SK-N-SH (cell line): Measurements from ENCODE around the gene LMO7. TPM values are rescaled to one million over a fixed set of nuclear protein-coding genes. Genes with fewer than 3 reads are reported as not detected.

Experiments used
- CTCF ChIA-PET: fragments of 300-600, 350-600 bp; formaldehyde crosslinking; extraction: SDS; loops from one replicate; lab custom pipeline; 2021; lab: Yijun Ruan, JAX
- POLR2A ChIA-PET: fragments of 350-600 bp; sonication (Branson Sonifier 250); formaldehyde crosslinking; extraction: SDS; loops from one replicate; lab custom pipeline; 2020; ENCODE audit warnings: antibody characterized with exemption, inconsistent platforms; lab: Yijun Ruan, JAX
- DNase-seq: peaks from one replicate; pipeline ENCODE4 v3.0.0; 2012
- H2AFZ ChIP-seq: fragments of 200-600 bp; sonication (generic); 2 replicates; pipeline ENCODE4 v1.8.1; 2016; ENCODE audit warnings: antibody characterized with exemption, mild to moderate bottlenecking, low read depth
- H3F3A ChIP-seq: fragments of 200-600 bp; sonication (generic); replicated peaks from 2 replicates; pipeline ENCODE3; 2016; ENCODE audit warnings: antibody characterized with exemption, mild to moderate bottlenecking; ENCODE audit not compliant: insufficient read depth
- H3K27ac ChIP-seq, 2 experiments: fragments of 200-500 bp in 1 of 2; fragments of 200-600 bp in 1 of 2; sonication (Bioruptor generic) in 1 of 2; sonication (generic), shearing (Covaris generic) in 1 of 2; 2 replicates each; pipeline versions ENCODE4 v1.5.1 to v1.6.1; 2014 to 2016; ENCODE audit warnings: low read depth in 2 of 2, inconsistent platforms in 1 of 2, low read length in 1 of 2, mild to moderate bottlenecking in 1 of 2, mixed read lengths in 1 of 2
- H3K27me3 ChIP-seq: fragments of 200-600 bp; sonication (generic), shearing (Covaris generic); 2 replicates; pipeline ENCODE4 v1.6.1; 2016; ENCODE audit warnings: mixed run types; ENCODE audit not compliant: insufficient read depth
- H3K36me3 ChIP-seq, 2 experiments: fragments of 200-500 bp in 1 of 2; fragments of 200-600 bp in 1 of 2; sonication (Bioruptor generic) in 1 of 2; sonication (generic) in 1 of 2; replicated peaks in 1 of 2; 2 replicates each; pipeline versions ENCODE3 to v1.5.1; 2014 to 2016; ENCODE audit warnings: low read length in 1 of 2, mild to moderate bottlenecking in 1 of 2; ENCODE audit not compliant: insufficient read depth in 2 of 2, control insufficient read depth in 1 of 2
- H3K4me1 ChIP-seq, 2 experiments: fragments of 200-500 bp in 1 of 2; fragments of 200-600 bp in 1 of 2; sonication (Bioruptor generic) in 1 of 2; sonication (generic), shearing (Covaris generic) in 1 of 2; 2 replicates each; pipeline versions ENCODE4 v1.5.1 to v1.6.1; 2014 to 2016; ENCODE audit warnings: low read depth in 1 of 2, low read length in 1 of 2, mixed run types in 1 of 2; ENCODE audit not compliant: insufficient read depth in 2 of 2, control insufficient read depth in 1 of 2
- H3K4me2 ChIP-seq: fragments of 200-600 bp; sonication (generic), shearing (Covaris generic); 2 replicates; pipeline ENCODE4 v1.6.1; 2017; ENCODE audit warnings: mixed run types
- H3K4me3 ChIP-seq, 2 experiments: fragments of 200-500 bp in 1 of 2; fragments of 200-600 bp in 1 of 2; sonication (Bioruptor generic) in 1 of 2; sonication (generic), shearing (Covaris generic) in 1 of 2; 2 replicates each; pipeline versions ENCODE4 v1.5.1 to v1.8.1; 2014 to 2016; ENCODE audit warnings: low read depth in 2 of 2, inconsistent platforms in 1 of 2, low read length in 1 of 2, mild to moderate bottlenecking in 1 of 2, mixed read lengths in 1 of 2, moderate library complexity in 1 of 2
- H3K79me2 ChIP-seq: fragments of 200-600 bp; sonication (generic); 2 replicates; pipeline ENCODE4 v1.8.1; 2017; ENCODE audit warnings: mild to moderate bottlenecking; ENCODE audit not compliant: insufficient read depth
- H3K9ac ChIP-seq: fragments of 200-600 bp; sonication (generic); 2 replicates; pipeline ENCODE4 v1.6.1; 2017; ENCODE audit warnings: mixed run types
- H3K9me2 ChIP-seq: fragments of 200-600 bp; sonication (generic); 2 replicates; pipeline ENCODE4 v1.6.1; 2017; ENCODE audit warnings: mixed run types
- H3K9me3 ChIP-seq: fragments of 200-600 bp; sonication (generic); 2 replicates; pipeline ENCODE4 v1.6.1; 2017; ENCODE audit warnings: mixed run types, mild to moderate bottlenecking, moderate library complexity
- H4K20me1 ChIP-seq: fragments of 200-600 bp; sonication (generic); 2 replicates; pipeline ENCODE4 v1.6.1; 2017; ENCODE audit warnings: mild to moderate bottlenecking, mixed run types; ENCODE audit not compliant: insufficient read depth
- ELF1 ChIP-seq: IDR thresholded peaks from 2 replicates; pipeline ENCODE4 v1.4.0; 2012
- FOSL2 ChIP-seq: IDR thresholded peaks from 2 replicates; pipeline ENCODE4 v1.4.0; 2012; ENCODE audit warnings: low read depth, mild to moderate bottlenecking, moderate library complexity, borderline replicate concordance
- FOXJ3 ChIP-seq: sonication (generic); formaldehyde crosslinking; IDR thresholded peaks from 2 replicates; pipeline ENCODE4 v1.5.1; 2020; ENCODE audit warnings: mild to moderate bottlenecking, missing genetic modification reagents
- FOXM1 ChIP-seq: IDR thresholded peaks from 2 replicates; pipeline ENCODE4 v1.4.0; 2012; ENCODE audit warnings: low read depth, mild to moderate bottlenecking
- GATA2 ChIP-seq: sonication (generic); formaldehyde crosslinking; IDR thresholded peaks from 2 replicates; pipeline ENCODE4 v1.5.0; 2020; ENCODE audit warnings: mild to moderate bottlenecking, missing genetic modification reagents
- MXI1 ChIP-seq: IDR thresholded peaks from 2 replicates; pipeline ENCODE4 v1.6.1; 2012; ENCODE audit warnings: mild to moderate bottlenecking, low read depth, low read length, improper control_type of control experiment
- POLR2AphosphoS5 ChIP-seq: IDR thresholded peaks from 2 replicates; pipeline ENCODE4 v1.6.1; 2012; ENCODE audit warnings: low read depth, low read length
- RAD21 ChIP-seq: IDR thresholded peaks from 2 replicates; pipeline ENCODE4 v1.6.1; 2012; ENCODE audit warnings: mild to moderate bottlenecking, low read length
- RFX5 ChIP-seq: IDR thresholded peaks from 2 replicates; pipeline ENCODE4 v1.6.1; 2012; ENCODE audit warnings: mild to moderate bottlenecking, improper control_type of control experiment, low read length
- RXRA ChIP-seq: IDR thresholded peaks from 2 replicates; pipeline ENCODE4 v1.4.0; 2012; ENCODE audit warnings: low read depth, mild to moderate bottlenecking, borderline replicate concordance
- TCF12 ChIP-seq: IDR thresholded peaks from 2 replicates; pipeline ENCODE4 v1.4.0; 2012
- WGBS: methylation state at CpG from one replicate; pipeline ENCODE4 v1.1.6; 2017; ENCODE audit warnings: low lambda C conversion rate; 5-methylcytosine and 5-hydroxymethylcytosine counted together
- polyA plus RNA-seq, 3 experiments: library from polyadenylated mRNA; depleted of rRNA; stranded (reverse); fragments of >200 nt; gene quantifications; 2 replicates each; pipeline ENCODE4 v1.2.3, GENCODE V29; 2012
- TF ChIP-seq, protein P1 (sequence below): fragments of 150-350 bp; IDR thresholded peaks from 2 replicates; pipeline ENCODE4 v1.6.1; 2016; ENCODE audit warnings: mild to moderate bottlenecking, low read depth, low read length
- TF ChIP-seq, protein P2 (sequence below): IDR thresholded peaks from 2 replicates; pipeline ENCODE4 v1.4.0; 2012; ENCODE audit warnings: low read depth
- TF ChIP-seq, protein P3 (sequence below): fragments of 200-600 bp; sonication (generic); IDR thresholded peaks from 2 replicates; pipeline ENCODE4 v1.6.1; 2017; ENCODE audit warnings: antibody characterized with exemption, mild to moderate bottlenecking, moderate library complexity
- TF ChIP-seq, protein P4 (sequence below): IDR thresholded peaks from 2 replicates; pipeline ENCODE4; 2012

Gene LMO7
- polyA plus RNA-seq, 1 of the 3 experiments (the other 2 are of a cell fraction), result 83.6 TPM

DNA sequence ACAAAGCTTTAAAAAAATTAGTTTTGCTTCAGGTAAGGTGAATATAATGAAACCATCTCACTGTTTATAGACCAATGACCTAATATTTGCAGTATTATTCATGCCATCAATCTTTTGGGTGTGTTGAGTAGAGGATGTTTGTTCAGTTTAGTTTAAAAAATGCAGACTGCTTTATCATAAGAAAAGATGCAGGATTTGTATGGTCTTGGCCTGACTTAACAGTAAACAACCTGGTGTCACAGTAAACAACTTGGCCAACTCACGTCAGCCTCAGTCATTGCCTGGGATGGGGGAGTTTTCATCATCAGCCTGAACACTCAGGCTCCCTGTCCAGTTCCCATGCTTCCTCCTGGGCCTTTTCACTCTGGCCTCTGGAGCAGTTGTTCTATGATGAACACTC lies 55.1 kb downstream of the LMO7 start:
- ChIA-PET CTCF (interaction anchor here (1.1 to 2.5 kb wide), 3 partner anchors 16 to 185 kb away, joined by 6 to 13 read pairs (median 6); no protein-coding TSS in a partner anchor), POLR2A (no interaction called here)
- Histone ChIP-seq H4K20me1 (peaks cover 99% of the 10 kb centered on the region), H3K79me2 (peaks cover 100% of the 10 kb centered on the region), H3K36me3 (peaks cover 14 to 37% of the 10 kb centered on the region in 2 experiments), H3K4me3 (no peak overlapping the region), H2AFZ (no peak overlapping the region), H3K9ac (no peak overlapping the region), H3F3A (peaks cover 13% of the 10 kb centered on the region), H3K9me2 (no peaks in the 10 kb centered on the region), H3K27ac (no peak overlapping the region), H3K4me1 (peaks cover 10 to 22% of the 10 kb centered on the region in 2 experiments; a peak in 3 of 4 replicates), H3K9me3 (no peaks in the 10 kb centered on the region), H3K27me3 (no peaks in the 10 kb centered on the region), H3K4me2 (no peak overlapping the region; the same call in 1 of the 2 replicates)
- 79% methylated on average over 1 of the region's 1 CpG for WGBS
- TF ChIP-seq POLR2AphosphoS5 (no peak), FOSL2 (no peak)
- TF ChIP-seq, protein P1, sequence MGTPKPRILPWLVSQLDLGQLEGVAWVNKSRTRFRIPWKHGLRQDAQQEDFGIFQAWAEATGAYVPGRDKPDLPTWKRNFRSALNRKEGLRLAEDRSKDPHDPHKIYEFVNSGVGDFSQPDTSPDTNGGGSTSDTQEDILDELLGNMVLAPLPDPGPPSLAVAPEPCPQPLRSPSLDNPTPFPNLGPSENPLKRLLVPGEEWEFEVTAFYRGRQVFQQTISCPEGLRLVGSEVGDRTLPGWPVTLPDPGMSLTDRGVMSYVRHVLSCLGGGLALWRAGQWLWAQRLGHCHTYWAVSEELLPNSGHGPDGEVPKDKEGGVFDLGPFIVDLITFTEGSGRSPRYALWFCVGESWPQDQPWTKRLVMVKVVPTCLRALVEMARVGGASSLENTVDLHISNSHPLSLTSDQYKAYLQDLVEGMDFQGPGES, result no peak
- DNase-seq, result no peak

DNA sequence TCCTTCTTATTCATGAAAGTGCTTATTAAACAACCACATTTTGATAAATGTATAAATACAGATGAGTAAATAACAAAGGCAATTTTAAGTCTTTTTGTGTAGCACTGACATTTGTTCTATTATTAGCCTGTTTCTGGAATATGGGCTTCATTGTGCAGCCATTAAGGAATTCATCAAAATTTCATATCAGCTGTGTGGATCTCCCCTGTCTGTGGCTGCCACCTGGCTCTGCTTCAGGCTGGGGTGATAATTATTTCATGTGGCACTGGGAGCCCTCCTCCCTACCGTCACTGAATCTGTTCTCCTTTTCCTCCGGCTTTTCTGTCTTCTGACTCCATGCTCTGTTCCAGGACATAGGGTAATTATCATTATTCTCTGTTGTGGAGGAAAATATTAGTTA lies 57.1 kb downstream of the LMO7 start:
- DNase-seq, result peak; percentile 24
- Histone ChIP-seq H3K9ac (no peak overlapping the region), H3K36me3 (peaks cover 14 to 53% of the 10 kb centered on the region in 2 experiments), H3K4me1 (peaks cover 10 to 19% of the 10 kb centered on the region in 2 experiments; a peak in 3 of 4 replicates), H3K27me3 (no peaks in the 10 kb centered on the region), H3K79me2 (peaks cover 100% of the 10 kb centered on the region), H3K9me3 (no peaks in the 10 kb centered on the region), H3K4me3 (no peak overlapping the region), H3K9me2 (no peaks in the 10 kb centered on the region), H4K20me1 (peaks cover 98% of the 10 kb centered on the region), H3K27ac (peak overlapping the region in 1 of 2 experiments; percentile 66; a peak in 2 of 4 replicates), H2AFZ (no peak overlapping the region), H3K4me2 (no peak overlapping the region), H3F3A (peaks cover 11% of the 10 kb centered on the region)
- TF ChIP-seq GATA2 (CRISPR knock-in tag), result peak; percentile 32; the same call in 1 of the 2 replicates
- TF ChIP-seq, protein P2, sequence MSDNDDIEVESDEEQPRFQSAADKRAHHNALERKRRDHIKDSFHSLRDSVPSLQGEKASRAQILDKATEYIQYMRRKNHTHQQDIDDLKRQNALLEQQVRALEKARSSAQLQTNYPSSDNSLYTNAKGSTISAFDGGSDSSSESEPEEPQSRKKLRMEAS, result no peak
- ChIA-PET CTCF (interaction anchor here (1.2 to 2.5 kb wide), 5 partner anchors 12 to 1211 kb away, joined by 3 to 13 read pairs (median 5); no protein-coding TSS in a partner anchor), POLR2A (no interaction called here)
- 85% methylated on average over 2 of the region's 2 CpGs for WGBS

DNA sequence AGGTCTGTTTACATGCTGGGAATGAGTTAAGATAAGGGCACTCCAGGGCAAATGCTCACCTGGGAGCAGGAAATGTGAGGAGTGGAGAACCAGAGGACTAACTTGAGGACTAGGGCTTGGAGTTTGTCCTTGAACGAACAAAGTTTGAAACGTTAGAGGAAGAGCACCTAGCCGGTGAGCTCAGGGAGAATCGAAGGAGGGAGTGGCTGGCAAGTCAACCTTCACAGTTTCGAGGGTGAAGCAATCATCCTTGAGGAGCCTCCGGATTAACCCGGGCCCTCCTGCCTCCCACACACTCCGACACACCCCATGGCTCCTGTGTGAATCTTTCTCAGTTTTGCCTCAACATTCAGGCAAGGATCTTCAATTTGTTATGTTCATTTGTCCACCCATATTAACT lies 58.6 kb downstream of the LMO7 start:
- H3K79me2 ChIP-seq, result peaks cover 100% of the 10 kb centered on the region
- H3K4me3 ChIP-seq, result no peak overlapping the region
- ChIA-PET POLR2A (no interaction called here), CTCF (interaction anchor here (1.4 to 5.0 kb wide), 18 partner anchors 10 to 1204 kb away, joined by 3 to 73 read pairs (median 12); no protein-coding TSS in a partner anchor)
- peaks cover 98% of the 10 kb centered on the region for H4K20me1 ChIP-seq
- peaks cover 21% of the 10 kb centered on the region for H3F3A ChIP-seq
- no peak overlapping the region for H3K4me2 ChIP-seq
- no peaks in the 10 kb centered on the region for H3K27me3 ChIP-seq
- no peaks in the 10 kb centered on the region for H3K9me3 ChIP-seq
- no peak overlapping the region for H3K9ac ChIP-seq
- H3K27ac ChIP-seq, result peak overlapping the region in 1 of 2 experiments; percentile 30; a peak in 1 of 4 replicates
- DNase-seq, result no peak
- H3K36me3 ChIP-seq, result peaks cover 16 to 59% of the 10 kb centered on the region in 2 experiments
- peaks cover 9 to 10% of the 10 kb centered on the region in 2 experiments; a peak in 3 of 4 replicates for H3K4me1 ChIP-seq
- no peaks in the 10 kb centered on the region for H3K9me2 ChIP-seq
- no peak overlapping the region for H2AFZ ChIP-seq
- WGBS, result 96% methylated on average over 8 of the region's 8 CpGs
- TF ChIP-seq RFX5, result no peak
- no peak for TF ChIP-seq GATA2 (CRISPR knock-in tag)
- TF ChIP-seq FOXM1, result no peak
- no peak for TF ChIP-seq RXRA
- TF ChIP-seq, protein P1, result no peak
- TF ChIP-seq FOXJ3 (CRISPR knock-in tag), result no peak
- no peak for TF ChIP-seq RAD21
- TF ChIP-seq, protein P3, sequence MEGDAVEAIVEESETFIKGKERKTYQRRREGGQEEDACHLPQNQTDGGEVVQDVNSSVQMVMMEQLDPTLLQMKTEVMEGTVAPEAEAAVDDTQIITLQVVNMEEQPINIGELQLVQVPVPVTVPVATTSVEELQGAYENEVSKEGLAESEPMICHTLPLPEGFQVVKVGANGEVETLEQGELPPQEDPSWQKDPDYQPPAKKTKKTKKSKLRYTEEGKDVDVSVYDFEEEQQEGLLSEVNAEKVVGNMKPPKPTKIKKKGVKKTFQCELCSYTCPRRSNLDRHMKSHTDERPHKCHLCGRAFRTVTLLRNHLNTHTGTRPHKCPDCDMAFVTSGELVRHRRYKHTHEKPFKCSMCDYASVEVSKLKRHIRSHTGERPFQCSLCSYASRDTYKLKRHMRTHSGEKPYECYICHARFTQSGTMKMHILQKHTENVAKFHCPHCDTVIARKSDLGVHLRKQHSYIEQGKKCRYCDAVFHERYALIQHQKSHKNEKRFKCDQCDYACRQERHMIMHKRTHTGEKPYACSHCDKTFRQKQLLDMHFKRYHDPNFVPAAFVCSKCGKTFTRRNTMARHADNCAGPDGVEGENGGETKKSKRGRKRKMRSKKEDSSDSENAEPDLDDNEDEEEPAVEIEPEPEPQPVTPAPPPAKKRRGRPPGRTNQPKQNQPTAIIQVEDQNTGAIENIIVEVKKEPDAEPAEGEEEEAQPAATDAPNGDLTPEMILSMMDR, result no peak
- TF ChIP-seq TCF12, result no peak
- TF ChIP-seq, protein P4, sequence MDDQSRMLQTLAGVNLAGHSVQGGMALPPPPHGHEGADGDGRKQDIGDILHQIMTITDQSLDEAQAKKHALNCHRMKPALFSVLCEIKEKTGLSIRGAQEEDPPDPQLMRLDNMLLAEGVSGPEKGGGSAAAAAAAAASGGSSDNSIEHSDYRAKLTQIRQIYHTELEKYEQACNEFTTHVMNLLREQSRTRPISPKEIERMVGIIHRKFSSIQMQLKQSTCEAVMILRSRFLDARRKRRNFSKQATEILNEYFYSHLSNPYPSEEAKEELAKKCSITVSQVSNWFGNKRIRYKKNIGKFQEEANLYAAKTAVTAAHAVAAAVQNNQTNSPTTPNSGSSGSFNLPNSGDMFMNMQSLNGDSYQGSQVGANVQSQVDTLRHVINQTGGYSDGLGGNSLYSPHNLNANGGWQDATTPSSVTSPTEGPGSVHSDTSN, result no peak
- no peak for TF ChIP-seq POLR2AphosphoS5
- no peak for TF ChIP-seq ELF1
- TF ChIP-seq MXI1, result no peak
